GM06990 (cell line): ENCODE measurements around the gene AP2B1.
"Not testable (repeated sequence)": the region's sequence is repeated elsewhere in the genome, so short reads cannot be mapped to it uniquely, and the experiment has no call there.

Experiments
- DNase-seq: peaks from one replicate; pipeline ENCODE4 v3.0.0-alpha.2; 2011; ENCODE audit not compliant: insufficient read length; ENCODE audit errors: extremely low read depth
- H3K27me3 ChIP-seq: replicated peaks from 2 replicates; pipeline ENCODE4 v1.6.0; 2011; ENCODE audit warnings: low read length; ENCODE audit not compliant: control insufficient read depth, insufficient read depth
- H3K36me3 ChIP-seq: 2 replicates; pipeline ENCODE4 v1.5.1; 2011; ENCODE audit warnings: low read length; ENCODE audit not compliant: control insufficient read depth, insufficient read depth
- H3K4me3 ChIP-seq: replicated peaks from 2 replicates; pipeline ENCODE4 v1.5.1; 2011; ENCODE audit warnings: low read depth, mild to moderate bottlenecking, control low read depth, low read length
- TF ChIP-seq, protein P1 (sequence below): IDR thresholded peaks from 2 replicates; pipeline ENCODE4 v1.5.1; 2011; ENCODE audit warnings: low read length, control low read depth, mild to moderate bottlenecking, inconsistent platforms; ENCODE audit not compliant: insufficient read depth, poor library complexity, severe bottlenecking

The AP2B1 gene

DNA sequence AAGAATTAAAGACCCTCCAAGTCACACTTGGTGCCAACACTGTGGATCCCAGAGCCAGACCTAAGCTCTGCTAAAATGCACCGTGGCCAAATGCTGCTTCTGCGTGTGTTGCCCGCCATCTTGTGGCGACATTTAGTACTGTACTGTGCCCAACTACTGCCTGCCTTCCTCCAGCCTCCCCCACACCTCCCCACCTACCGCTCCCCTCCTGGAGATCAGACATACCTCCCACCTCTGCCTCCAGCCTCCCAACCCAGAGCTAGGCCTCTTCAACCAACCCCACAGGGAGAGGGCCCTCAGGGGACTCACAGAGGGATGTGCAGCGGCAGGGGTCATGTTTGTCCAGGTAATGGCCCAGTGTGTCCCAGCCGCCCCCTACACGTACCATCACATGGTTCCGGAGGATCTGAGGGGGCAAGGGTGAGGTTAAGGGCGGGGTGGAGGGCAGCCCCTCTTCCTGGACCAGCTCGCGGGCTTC is 160.5 kb downstream of the AP2B1 start:
- Histone ChIP-seq H3K36me3 (no peaks in the 10 kb centered on the region), H3K4me3 (no peak overlapping the region), H3K27me3 (peaks cover 2% of the 10 kb centered on the region; the same call in 1 of the 2 replicates)
- TF ChIP-seq, protein P1, sequence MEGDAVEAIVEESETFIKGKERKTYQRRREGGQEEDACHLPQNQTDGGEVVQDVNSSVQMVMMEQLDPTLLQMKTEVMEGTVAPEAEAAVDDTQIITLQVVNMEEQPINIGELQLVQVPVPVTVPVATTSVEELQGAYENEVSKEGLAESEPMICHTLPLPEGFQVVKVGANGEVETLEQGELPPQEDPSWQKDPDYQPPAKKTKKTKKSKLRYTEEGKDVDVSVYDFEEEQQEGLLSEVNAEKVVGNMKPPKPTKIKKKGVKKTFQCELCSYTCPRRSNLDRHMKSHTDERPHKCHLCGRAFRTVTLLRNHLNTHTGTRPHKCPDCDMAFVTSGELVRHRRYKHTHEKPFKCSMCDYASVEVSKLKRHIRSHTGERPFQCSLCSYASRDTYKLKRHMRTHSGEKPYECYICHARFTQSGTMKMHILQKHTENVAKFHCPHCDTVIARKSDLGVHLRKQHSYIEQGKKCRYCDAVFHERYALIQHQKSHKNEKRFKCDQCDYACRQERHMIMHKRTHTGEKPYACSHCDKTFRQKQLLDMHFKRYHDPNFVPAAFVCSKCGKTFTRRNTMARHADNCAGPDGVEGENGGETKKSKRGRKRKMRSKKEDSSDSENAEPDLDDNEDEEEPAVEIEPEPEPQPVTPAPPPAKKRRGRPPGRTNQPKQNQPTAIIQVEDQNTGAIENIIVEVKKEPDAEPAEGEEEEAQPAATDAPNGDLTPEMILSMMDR, result peak; percentile 80
- peak; percentile 36 for DNase-seq

DNA sequence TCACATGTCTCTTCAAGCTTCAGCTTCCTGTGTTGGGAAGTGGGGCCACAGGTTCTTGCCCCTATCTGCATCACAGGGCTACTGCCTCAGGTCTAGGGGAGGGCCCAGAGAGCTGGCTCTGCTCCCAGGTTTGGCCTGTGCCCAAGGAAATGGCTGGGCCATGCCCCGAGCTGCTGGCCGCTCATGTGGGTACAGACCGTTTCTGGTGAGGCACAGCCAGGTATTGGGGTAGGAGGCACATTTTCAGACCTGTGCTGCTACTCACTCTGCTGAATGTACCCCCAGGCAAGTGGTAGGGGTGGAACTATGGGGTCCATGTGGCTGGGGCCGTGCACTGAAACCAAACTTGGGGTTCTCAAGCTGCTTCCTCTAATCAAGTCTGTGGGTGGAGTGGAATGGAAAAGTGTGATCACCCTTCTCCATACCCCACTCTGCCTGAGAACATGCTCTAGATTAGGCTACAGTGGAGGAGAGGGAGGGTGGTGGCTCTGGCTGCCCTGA is 161.3 kb downstream of the AP2B1 start:
- TF ChIP-seq, protein P1, result no peak
- Histone ChIP-seq H3K4me3 (no peak overlapping the region), H3K36me3 (no peaks in the 10 kb centered on the region), H3K27me3 (peaks cover 2% of the 10 kb centered on the region; the same call in 1 of the 2 replicates)
- DNase-seq, result no peak

DNA sequence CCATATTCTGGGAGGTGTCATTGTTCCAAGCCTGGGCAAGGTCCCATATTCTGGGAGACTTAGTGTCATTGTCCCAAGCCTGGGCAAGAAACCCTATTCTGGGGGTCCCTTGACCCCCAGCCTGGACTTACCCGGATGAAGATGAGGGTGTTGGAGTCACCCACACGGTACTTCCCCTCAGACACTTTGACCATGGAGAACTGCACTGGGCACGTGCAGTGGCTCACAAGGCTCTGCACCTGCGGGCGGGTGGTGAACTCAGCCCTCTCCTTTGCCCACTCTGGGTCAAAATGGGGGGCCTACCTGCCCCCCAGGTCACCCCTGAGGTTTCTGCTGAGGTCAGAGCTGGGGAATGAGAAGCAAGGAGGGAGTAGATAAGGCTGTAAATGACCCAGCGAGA is 161.9 kb downstream of the AP2B1 start:
- peaks cover 2% of the 10 kb centered on the region; the same call in 1 of the 2 replicates for H3K27me3 ChIP-seq
- H3K36me3 ChIP-seq, result no peaks in the 10 kb centered on the region
- TF ChIP-seq, protein P1, result no peak
- no peak overlapping the region for H3K4me3 ChIP-seq
- no peak for DNase-seq

DNA sequence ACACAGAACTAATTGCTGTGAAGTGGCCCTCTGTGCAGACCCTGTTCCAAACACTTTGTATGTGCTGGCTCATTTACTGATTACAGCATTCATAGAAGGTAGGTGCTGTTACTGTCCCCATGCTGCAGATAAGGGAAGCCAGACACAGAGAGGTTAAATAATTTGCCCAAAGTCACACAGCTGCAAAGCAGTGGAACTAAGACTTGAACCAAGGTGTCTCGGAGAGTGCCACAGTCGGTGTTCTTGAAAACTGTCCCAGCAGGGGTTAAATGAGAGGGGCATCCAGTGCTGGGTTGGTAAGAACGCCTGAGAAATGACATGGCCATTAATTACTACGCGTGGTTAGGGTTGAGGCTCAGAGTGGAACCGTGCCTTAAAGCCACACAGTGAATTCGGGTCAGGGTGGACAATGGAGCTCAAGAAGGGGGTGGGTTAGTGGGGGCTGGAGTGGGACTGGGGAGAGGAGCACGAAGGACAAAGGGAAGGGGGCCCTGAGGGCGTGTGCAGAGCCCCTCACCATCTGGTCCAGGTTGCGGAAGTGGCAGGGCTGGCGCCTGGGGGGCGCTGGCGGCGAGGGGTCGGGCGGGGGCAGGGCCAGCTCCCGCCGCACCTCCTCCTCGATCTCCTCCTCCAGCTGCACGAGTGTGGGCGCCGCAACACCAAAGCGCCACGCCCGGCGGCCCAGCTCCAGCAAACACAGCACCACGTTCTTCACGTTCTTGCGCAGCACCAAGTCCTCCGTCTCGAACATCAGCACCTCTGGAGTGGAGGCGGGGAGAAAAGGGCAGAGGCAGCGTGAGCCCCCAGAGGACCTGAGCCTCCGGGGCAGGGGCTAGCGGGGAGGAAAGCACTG is 162.7 kb downstream of the AP2B1 start:
- TF ChIP-seq, protein P1, result no peak
- H3K4me3 ChIP-seq, result no peak overlapping the region
- no peak for DNase-seq
- H3K36me3 ChIP-seq, result no peaks in the 10 kb centered on the region
- peaks cover 2% of the 10 kb centered on the region; the same call in 1 of the 2 replicates for H3K27me3 ChIP-seq

DNA sequence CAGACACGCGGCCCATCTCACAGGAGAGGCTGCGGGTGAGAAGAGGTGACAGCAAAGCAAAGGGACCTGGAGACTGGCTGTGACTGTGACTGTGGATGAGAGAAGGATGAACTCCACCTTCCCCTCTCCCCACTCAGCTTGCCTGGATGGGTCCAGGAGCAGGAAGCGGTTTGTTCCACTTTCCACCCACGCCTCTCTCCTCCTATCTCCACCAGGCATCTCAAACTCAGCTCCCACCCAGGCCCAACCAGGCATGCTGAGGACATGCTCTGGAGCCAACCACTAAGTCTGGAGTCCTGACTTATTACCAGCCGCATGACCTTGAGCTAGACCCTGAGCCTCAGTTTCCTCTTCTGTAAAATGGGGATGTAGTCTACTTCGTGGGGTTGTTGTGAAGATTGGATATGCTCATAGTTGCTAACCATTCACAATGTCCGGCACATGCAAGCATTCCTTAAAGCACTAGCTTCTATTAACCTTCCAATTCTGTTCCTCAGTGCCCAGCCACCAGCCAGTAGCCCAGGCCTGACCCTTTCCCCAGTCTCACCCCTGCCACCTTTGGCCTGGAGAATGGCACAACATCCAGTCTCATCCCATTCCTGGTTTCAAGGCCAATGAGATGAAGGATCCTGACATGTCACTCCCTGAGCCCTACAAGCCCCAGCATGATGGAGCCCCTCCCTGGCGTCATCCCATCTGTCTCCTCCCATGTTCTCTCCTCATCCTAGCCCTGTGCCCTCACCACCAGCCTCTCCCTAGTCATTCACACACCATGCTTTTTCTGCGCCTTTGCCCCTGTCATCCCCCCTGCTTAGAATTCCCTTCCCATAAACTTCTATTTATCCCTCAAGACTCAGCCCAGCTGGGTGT is 163.6 kb downstream of the AP2B1 start:
- Histone ChIP-seq H3K36me3 (no peaks in the 10 kb centered on the region), H3K4me3 (no peak overlapping the region), H3K27me3 (peaks cover 2% of the 10 kb centered on the region; the same call in 1 of the 2 replicates)
- DNase-seq, result no peak
- TF ChIP-seq, protein P1, result no peak

DNA sequence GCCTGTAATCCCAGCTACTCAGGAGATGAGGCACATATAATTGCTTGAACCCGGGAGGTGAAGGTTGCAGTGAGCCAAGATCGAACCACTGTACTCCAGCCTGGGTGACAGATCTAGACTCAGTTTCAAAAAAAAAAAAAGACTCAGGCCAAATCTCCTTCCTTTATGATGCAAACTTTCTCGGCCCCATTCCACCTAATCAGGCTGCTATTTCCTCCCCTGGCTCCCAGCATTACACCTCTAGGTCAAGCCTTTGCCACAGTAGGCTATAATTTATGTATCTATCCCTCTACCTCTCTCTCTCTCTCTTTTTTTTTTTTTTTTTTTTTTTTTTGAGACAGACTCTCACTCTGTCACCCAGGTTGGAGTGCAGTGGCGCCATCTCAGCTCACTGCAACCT is 164.4 kb downstream of the AP2B1 start:
- not testable (repeated sequence) for DNase-seq, H3K4me3 ChIP-seq, H3K27me3 ChIP-seq, H3K36me3 ChIP-seq
